ENCODE results near the gene SAMD11.

DNA sequence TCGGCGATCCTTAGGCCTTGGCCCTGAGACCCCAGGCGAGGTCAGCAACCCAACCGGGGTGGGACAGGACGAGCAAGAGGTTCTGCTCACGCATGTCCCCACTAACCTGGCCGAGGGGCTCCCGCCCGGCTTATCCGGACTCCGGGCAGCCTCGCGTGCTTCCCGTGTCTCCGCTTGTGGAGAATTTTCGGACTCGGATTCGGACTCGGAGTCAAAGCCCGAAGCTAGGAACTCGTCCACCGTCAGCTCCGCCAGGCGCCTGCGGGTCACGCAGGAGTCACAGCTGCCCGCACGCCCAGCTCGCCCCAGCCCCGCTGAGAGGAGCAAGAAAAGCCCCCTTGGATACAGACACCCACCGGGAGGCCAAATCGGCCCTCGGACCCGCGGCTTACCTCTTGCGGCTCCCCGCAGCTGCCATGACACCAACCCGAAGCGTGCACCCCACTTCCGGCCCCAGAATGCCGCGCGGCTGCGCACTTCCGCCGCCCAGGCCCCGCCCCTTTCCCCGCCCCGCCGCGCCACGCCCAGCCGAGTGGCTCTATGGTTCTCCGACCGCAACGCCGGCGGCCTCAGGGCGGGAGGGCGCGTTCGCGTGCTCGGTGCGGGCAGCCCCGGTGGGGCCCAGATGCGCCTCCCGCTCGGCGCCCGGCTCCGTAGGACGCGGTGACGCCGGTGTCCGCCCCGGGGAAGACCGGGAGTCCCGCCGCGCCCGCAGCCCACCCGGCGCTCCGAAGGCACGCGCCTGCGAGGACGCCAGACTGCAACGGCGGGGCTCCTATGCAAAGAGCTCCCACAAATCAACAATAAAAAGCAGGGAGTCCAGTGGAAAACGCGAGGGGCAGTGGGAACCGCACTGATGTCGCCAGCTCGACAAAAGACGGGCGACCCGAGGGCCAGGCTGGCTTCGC is 35.4 kb downstream of the SAMD11 start, which contains the start of gene NOC2L:
- TF ChIP-seq, protein P1, sequence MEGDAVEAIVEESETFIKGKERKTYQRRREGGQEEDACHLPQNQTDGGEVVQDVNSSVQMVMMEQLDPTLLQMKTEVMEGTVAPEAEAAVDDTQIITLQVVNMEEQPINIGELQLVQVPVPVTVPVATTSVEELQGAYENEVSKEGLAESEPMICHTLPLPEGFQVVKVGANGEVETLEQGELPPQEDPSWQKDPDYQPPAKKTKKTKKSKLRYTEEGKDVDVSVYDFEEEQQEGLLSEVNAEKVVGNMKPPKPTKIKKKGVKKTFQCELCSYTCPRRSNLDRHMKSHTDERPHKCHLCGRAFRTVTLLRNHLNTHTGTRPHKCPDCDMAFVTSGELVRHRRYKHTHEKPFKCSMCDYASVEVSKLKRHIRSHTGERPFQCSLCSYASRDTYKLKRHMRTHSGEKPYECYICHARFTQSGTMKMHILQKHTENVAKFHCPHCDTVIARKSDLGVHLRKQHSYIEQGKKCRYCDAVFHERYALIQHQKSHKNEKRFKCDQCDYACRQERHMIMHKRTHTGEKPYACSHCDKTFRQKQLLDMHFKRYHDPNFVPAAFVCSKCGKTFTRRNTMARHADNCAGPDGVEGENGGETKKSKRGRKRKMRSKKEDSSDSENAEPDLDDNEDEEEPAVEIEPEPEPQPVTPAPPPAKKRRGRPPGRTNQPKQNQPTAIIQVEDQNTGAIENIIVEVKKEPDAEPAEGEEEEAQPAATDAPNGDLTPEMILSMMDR (conservative IDR thresholded peaks at IDR 0.05; ENCODE audit: low read length): no peak
- no peak for TF ChIP-seq EZH2phosphoT487 (IDR thresholded peaks at IDR 0.05; ENCODE audit: borderline replicate concordance, low read depth, low read length)

Data from OCI-LY7 (cell line).